Measurements from ENCODE around the gene GIMAP8. TPM values are rescaled to one million over a fixed set of nuclear protein-coding genes. Genes with fewer than 3 reads are reported as not detected.
"Not testable (repeated sequence)": the region's sequence is repeated elsewhere in the genome, so short reads cannot be mapped to it uniquely, and the experiment has no call there.

The GIMAP8 gene
- total RNA-seq, 2 donors from 2014 or later, result 10.2 to 13.1 TPM

DNA sequence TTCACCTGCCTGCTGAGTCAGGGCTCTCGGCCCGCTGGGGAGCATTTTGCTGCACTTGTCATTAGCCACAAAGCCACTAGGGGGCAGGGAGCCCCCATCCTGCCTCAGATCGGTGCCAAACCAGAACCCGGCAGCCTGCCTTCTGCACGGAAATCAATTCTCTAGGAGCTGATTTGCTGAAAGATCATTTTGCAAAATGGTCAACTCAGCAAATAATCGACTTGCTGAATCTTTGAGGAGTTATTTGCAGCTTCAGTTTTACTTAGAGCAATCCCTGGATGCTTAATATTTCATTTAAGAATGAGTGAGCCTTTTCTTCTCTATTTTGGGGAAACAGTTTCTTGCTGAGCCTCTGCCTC is 1.7 kb upstream of the GIMAP8 start:
- Mint-ChIP-seq H3K9me3 (no peaks in the 10 kb centered on the region), H3K4me1 (ENCODE audit: low read depth) (peaks cover 61% of the 10 kb centered on the region), H3K27ac (peak overlapping the region; percentile 86), H3K36me3 (ENCODE audit: insufficient read depth in 2 of 2) (peaks cover 3 to 10% of the 10 kb centered on the region in 2 donors), H3K4me3 (peak overlapping the region; percentile 97 to 98), H3K27me3 (ENCODE audit: low read depth) (no peaks in the 10 kb centered on the region)
- ATAC-seq (replicated peaks in 1 of 2) (peak; percentile 55 to 56), DNase-seq (peak; percentile 88 to 92)

DNA sequence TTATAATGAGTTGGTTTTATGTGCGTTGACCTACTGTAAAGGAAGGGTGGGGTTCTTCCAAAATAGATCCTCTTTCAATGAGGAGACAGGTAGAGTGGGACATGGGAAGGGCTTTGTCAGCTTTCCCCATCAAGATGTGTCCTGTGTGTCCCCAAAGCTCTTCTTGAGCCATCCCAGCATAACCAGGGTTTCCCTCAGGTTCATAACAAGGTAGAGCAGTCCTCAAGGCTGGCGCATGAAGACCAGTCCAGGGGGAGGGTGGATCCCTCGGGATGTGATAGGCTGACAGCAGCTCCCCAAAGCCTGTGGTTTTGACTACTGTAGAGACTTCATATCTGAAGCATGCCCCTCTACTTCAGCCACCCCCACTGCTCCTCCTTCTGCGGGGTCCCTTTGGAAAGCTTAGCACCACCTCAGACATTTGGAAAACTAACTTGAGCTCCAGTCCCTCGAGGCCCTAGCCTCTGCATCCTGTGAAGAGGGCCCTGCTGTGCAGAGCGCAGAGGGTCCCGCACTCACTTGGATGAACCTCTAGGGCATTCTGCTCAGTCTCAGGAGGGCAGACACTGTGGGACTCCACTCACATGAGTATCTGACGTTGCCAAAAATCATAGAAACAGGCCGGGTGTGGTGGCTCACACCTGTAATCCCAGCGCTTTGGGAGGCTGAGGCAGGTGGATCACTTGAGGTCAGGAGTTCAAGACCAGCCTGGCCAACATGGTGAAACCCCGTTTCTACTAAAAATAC is 1.1 kb upstream of the GIMAP8 start:
- Mint-ChIP-seq H3K4me1 (ENCODE audit: low read depth) (peaks cover 67% of the 10 kb centered on the region), H3K27me3 (ENCODE audit: low read depth) (no peaks in the 10 kb centered on the region), H3K9me3 (no peaks in the 10 kb centered on the region), H3K27ac (peak overlapping the region; percentile 86), H3K36me3 (ENCODE audit: insufficient read depth in 2 of 2) (peaks cover 10 to 15% of the 10 kb centered on the region in 2 donors), H3K4me3 (peak overlapping the region; percentile 97 to 98)
- ATAC-seq (replicated peaks in 1 of 2), result no peak
- DNase-seq, result no peak

- DNase-seq (peak; percentile 68 to 73), ATAC-seq (replicated peaks in 1 of 2) (peak; percentile 48 to 62)
- Mint-ChIP-seq H3K36me3 (ENCODE audit: insufficient read depth in 2 of 2) (peaks cover 23 to 26% of the 10 kb centered on the region in 2 donors), H3K9me3 (peaks cover 3 to 7% of the 10 kb centered on the region in 2 donors), H3K4me3 (peak overlapping the region; percentile 97 to 98), H3K4me1 (ENCODE audit: low read depth) (peaks cover 66% of the 10 kb centered on the region), H3K27me3 (ENCODE audit: low read depth) (no peaks in the 10 kb centered on the region), H3K27ac (peak overlapping the region; percentile 86)
Observed at GRCh38 chr7:150451097-150451793, 815 bp downstream of the GIMAP8 start.

GRCh38 chr7:150451833-150452461 is 1.5 kb downstream of the GIMAP8 start:
- peaks cover 62% of the 10 kb centered on the region for H3K4me1 Mint-ChIP-seq (ENCODE audit: low read depth)
- H3K27me3 Mint-ChIP-seq (ENCODE audit: low read depth), result no peaks in the 10 kb centered on the region
- peak overlapping the region; percentile 86 for H3K27ac Mint-ChIP-seq
- peaks cover 24 to 31% of the 10 kb centered on the region in 2 donors for H3K36me3 Mint-ChIP-seq (ENCODE audit: insufficient read depth in 2 of 2)
- peak overlapping the region; percentile 97 to 98 for H3K4me3 Mint-ChIP-seq
- peaks cover 6 to 9% of the 10 kb centered on the region in 2 donors for H3K9me3 Mint-ChIP-seq
- peak; percentile 26 to 46 for ATAC-seq (replicated peaks in 1 of 2)
- peak in 1 of 2 donors; percentile 62 for DNase-seq

DNA sequence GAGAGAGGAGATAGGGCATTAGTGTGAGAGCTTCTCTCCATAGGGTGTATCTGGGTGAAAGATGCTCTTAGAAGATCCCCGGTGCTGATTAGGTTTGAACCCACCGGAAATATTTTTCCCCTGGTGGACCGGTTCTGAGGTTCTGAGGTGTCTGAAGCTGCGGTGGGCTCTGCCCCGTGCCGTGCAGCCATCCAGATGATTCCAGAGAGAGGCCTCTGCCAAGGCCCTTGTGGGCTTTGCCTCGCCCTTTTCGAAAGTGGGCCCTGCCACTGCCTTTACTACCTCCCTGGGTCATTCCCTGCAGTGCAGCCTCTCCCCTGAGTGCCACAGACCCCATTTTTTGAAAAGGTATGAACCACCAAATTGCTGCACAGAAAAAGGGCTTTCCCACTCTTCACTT is 2.8 kb downstream of the GIMAP8 start:
- peak overlapping the region; percentile 93 for H3K27ac Mint-ChIP-seq
- H3K27me3 Mint-ChIP-seq (ENCODE audit: low read depth), result no peaks in the 10 kb centered on the region
- DNase-seq, result peak in 1 of 2 donors; percentile 39
- no peak for ATAC-seq (replicated peaks in 1 of 2)
- H3K9me3 Mint-ChIP-seq, result peaks cover 9% of the 10 kb centered on the region in 2 donors
- H3K36me3 Mint-ChIP-seq (ENCODE audit: insufficient read depth in 2 of 2), result peaks cover 28 to 35% of the 10 kb centered on the region in 2 donors
- peaks cover 59% of the 10 kb centered on the region for H3K4me1 Mint-ChIP-seq (ENCODE audit: low read depth)
- H3K4me3 Mint-ChIP-seq, result peak overlapping the region; percentile 85 to 87

DNA sequence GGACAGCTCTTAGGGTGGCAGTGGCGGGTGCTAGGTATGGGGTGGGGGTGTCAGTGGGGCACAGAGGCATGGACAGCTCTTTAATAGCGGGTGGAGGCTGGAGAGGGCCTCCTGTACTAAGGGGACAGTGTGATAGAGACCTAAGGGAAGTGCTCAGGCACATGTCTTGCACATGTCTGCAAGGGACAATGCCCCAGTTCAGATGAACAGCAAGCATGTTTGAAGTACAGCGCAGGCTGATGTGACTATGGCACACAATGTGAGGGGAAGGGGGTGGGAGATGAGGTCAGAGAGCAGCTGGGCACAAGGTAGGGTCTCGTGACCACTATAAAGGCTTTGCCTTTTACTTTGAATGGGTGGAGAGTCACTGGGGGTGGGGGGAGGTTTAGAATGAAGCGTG is 3.5 kb downstream of the GIMAP8 start:
- Mint-ChIP-seq H3K27ac (peak overlapping the region; percentile 93), H3K4me1 (ENCODE audit: low read depth) (peaks cover 52% of the 10 kb centered on the region), H3K9me3 (peaks cover 9% of the 10 kb centered on the region in 2 donors), H3K27me3 (ENCODE audit: low read depth) (no peaks in the 10 kb centered on the region), H3K4me3 (peak overlapping the region; percentile 85 to 87), H3K36me3 (ENCODE audit: insufficient read depth in 2 of 2) (peaks cover 28 to 35% of the 10 kb centered on the region in 2 donors)
- ATAC-seq (replicated peaks in 1 of 2) (no peak), DNase-seq (no peak)

DNA sequence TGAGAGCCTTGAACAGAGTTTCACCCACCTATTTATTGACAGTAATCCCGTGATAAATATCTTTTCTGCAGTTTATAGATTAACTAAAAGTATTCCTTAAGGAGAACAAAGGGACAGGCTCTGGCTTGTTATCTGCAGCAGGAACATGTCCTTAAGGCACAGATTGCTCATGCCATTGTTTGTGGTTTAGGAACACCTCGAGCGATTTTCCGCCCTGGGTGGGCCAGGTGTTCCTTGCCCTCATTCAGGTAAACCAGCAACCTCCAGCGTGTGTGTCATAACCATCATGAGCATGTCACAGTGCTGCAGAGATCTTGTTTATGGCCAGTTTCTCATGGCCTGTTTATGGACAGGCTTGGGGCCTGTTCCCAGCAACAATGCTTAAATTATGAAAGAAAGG is 6.6 kb downstream of the GIMAP8 start:
- peaks cover 39 to 55% of the 10 kb centered on the region in 2 donors for H3K36me3 Mint-ChIP-seq (ENCODE audit: insufficient read depth in 2 of 2)
- peak overlapping the region; percentile 62 for H3K27ac Mint-ChIP-seq
- H3K4me1 Mint-ChIP-seq (ENCODE audit: low read depth), result peaks cover 35% of the 10 kb centered on the region
- H3K27me3 Mint-ChIP-seq (ENCODE audit: low read depth); H3K4me3 Mint-ChIP-seq; ATAC-seq (replicated peaks in 1 of 2); DNase-seq: not testable (repeated sequence)
- H3K9me3 Mint-ChIP-seq, result peaks cover 13 to 19% of the 10 kb centered on the region in 2 donors

DNA sequence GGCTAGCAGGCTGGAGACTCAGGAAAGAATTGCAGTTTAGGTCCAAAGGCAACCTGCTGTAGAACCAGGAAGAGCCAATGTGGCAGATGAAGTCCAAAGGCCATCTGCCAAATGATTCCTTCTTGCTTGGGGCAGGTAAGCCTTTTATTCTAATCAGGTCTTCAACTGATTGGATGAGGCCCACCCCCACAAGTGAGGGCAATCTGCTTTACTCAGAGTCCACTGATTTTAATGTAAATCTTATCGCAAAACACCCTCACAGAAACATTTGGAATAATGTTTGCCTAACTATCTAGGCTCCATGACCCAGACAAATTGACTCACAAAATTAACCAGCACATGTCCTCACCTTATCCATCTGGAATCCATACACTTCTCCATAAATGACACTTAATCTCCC is 7.8 kb downstream of the GIMAP8 start:
- H3K9me3 Mint-ChIP-seq, result peaks cover 18 to 24% of the 10 kb centered on the region in 2 donors

DNA sequence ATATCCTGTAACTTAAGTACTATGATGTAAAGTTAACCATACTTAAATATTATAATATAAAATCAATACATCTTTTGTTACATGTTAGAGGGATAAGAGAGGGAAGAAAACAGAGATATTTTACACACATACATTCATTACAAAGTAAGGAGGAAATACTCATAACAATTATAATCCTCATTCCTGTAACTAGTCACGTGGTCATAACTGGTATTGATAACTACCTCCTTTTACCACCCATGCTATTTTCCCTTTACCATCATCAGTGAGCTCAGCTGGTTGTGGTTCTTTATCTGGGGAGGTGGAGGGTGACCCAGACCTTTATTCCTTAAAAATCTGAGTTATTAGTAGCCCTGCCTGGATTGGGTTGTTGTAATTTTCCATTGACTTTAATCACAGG is 8.3 kb downstream of the GIMAP8 start:
- H3K27me3 Mint-ChIP-seq (ENCODE audit: low read depth), result no peaks in the 10 kb centered on the region
- H3K27ac Mint-ChIP-seq, result no peak overlapping the region
- ATAC-seq (replicated peaks in 1 of 2) (peak in 1 of 2 donors; percentile 55), DNase-seq (no peak)
- no peak overlapping the region for H3K4me3 Mint-ChIP-seq
- H3K36me3 Mint-ChIP-seq (ENCODE audit: insufficient read depth in 2 of 2), result peaks cover 48 to 70% of the 10 kb centered on the region in 2 donors
- peaks cover 20 to 28% of the 10 kb centered on the region in 2 donors for H3K9me3 Mint-ChIP-seq
- peaks cover 36% of the 10 kb centered on the region for H3K4me1 Mint-ChIP-seq (ENCODE audit: low read depth)

More for the DNA sequence above, 7.8 kb downstream of the GIMAP8 start:
- ATAC-seq (replicated peaks in 1 of 2), result no peak
- no peak for DNase-seq
- Mint-ChIP-seq H3K27ac (no peak overlapping the region), H3K27me3 (ENCODE audit: low read depth) (no peaks in the 10 kb centered on the region), H3K36me3 (ENCODE audit: insufficient read depth in 2 of 2) (peaks cover 45 to 66% of the 10 kb centered on the region in 2 donors), H3K4me3 (no peak overlapping the region), H3K4me1 (ENCODE audit: low read depth) (peaks cover 36% of the 10 kb centered on the region)

GRCh38 chr7:150461520-150461919 is 11.1 kb downstream of the GIMAP8 start:
- Mint-ChIP-seq H3K4me3 (no peak overlapping the region), H3K4me1 (ENCODE audit: low read depth) (peaks cover 38% of the 10 kb centered on the region), H3K27ac (no peak overlapping the region), H3K9me3 (peaks cover 10 to 23% of the 10 kb centered on the region in 2 donors), H3K36me3 (ENCODE audit: insufficient read depth in 2 of 2) (peaks cover 33 to 47% of the 10 kb centered on the region in 2 donors), H3K27me3 (ENCODE audit: low read depth) (no peaks in the 10 kb centered on the region)
- DNase-seq (no peak), ATAC-seq (replicated peaks in 1 of 2) (no peak)

DNA sequence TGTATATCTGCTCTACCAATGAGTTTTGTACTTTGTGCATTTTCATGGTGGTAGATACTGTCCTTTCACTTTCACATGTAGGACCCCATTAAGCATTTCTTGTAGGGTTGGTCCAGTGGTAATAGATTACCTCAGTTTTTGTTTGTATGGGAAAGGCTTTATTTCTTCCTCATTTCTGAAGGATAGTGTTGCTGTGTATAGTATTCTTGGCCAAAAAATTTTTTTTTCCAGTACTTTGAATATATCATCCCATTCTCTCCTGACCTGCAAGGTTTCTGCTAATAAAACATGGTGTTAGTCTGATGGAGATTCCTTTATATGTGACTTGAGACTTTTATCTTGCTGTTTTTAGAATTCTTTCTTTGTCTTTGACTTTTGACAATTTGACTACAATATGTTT is 12.0 kb downstream of the GIMAP8 start:
- peaks cover 44% of the 10 kb centered on the region for H3K4me1 Mint-ChIP-seq (ENCODE audit: low read depth)
- H3K9me3 Mint-ChIP-seq, result peaks cover 10 to 23% of the 10 kb centered on the region in 2 donors

DNA sequence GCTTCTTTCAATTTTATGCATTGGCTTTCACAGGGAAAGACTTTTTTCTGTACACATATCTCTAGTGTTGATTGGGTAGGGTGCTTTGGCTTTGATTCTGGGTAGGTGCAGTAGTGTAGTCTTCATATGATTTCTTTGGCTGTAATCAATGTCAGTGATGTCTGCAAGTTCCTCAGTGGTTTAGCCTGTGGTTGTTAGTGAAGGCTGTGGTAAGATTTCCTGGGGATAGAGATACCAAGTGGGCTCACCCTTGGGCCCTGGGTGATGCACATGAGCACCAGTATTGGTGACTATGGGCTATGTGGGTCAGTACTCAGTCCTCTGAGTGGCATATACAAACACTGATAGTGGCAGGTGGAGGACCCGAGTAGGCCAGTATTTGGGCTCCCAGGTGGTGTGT is 13.0 kb downstream of the GIMAP8 start:
- peak overlapping the region; percentile 18 for H3K27ac Mint-ChIP-seq
- DNase-seq (no peak), ATAC-seq (replicated peaks in 1 of 2) (peak in 1 of 2 donors; percentile 50)
- no peaks in the 10 kb centered on the region for H3K27me3 Mint-ChIP-seq (ENCODE audit: low read depth)
- peaks cover 34 to 51% of the 10 kb centered on the region in 2 donors for H3K36me3 Mint-ChIP-seq (ENCODE audit: insufficient read depth in 2 of 2)
- H3K4me3 Mint-ChIP-seq, result peak overlapping the region in 1 of 2 donors; percentile 33
- peaks cover 49% of the 10 kb centered on the region for H3K4me1 Mint-ChIP-seq (ENCODE audit: low read depth)
- peaks cover 10 to 19% of the 10 kb centered on the region in 2 donors for H3K9me3 Mint-ChIP-seq

More for the DNA sequence above, 12.0 kb downstream of the GIMAP8 start:
- Mint-ChIP-seq H3K4me3 (no peak overlapping the region), H3K36me3 (ENCODE audit: insufficient read depth in 2 of 2) (peaks cover 33 to 46% of the 10 kb centered on the region in 2 donors), H3K27me3 (ENCODE audit: low read depth) (no peaks in the 10 kb centered on the region), H3K27ac (no peak overlapping the region)
- DNase-seq (no peak), ATAC-seq (replicated peaks in 1 of 2) (no peak)

GRCh38 chr7:150464962-150465361 is 14.5 kb downstream of the GIMAP8 start:
- peaks cover 62% of the 10 kb centered on the region for H3K4me1 Mint-ChIP-seq (ENCODE audit: low read depth)
- H3K4me3 Mint-ChIP-seq, result no peak overlapping the region
- ATAC-seq (replicated peaks in 1 of 2), result no peak

More at GRCh38 chr7:150464962-150465361, 14.5 kb downstream of the GIMAP8 start:
- Mint-ChIP-seq H3K27ac (peak overlapping the region; percentile 25), H3K27me3 (ENCODE audit: low read depth) (no peaks in the 10 kb centered on the region), H3K36me3 (ENCODE audit: insufficient read depth in 2 of 2) (peaks cover 34 to 47% of the 10 kb centered on the region in 2 donors), H3K9me3 (peaks cover 10 to 17% of the 10 kb centered on the region in 2 donors)
- DNase-seq, result no peak

Data from activated T-cell treated with anti-CD3 and anti-CD28 coated beads, Interleukin-2, amount 50 U/mL, for 72 hours (primary cell).